H1 (cell line): Measurements from ENCODE around the gene PRCD. TPM values are rescaled to one million over a fixed set of nuclear protein-coding genes. Genes with fewer than 3 reads are reported as not detected.

Experiments
- CTCF ChIP-seq, 3 experiments: IDR thresholded peaks; 1 replicate in 2 of 3; 2 replicates in 1 of 3; pipeline versions ENCODE4 v1.5.1 to v1.6.1; 2011; ENCODE audit warnings: low read length in 3 of 3, mild to moderate bottlenecking in 3 of 3, inconsistent platforms in 2 of 3, low read depth in 1 of 3, moderate library complexity in 1 of 3; ENCODE audit not compliant: insufficient read depth in 1 of 3; ENCODE audit errors: control extremely low read depth in 1 of 3
- EP300 ChIP-seq, 2 experiments: IDR thresholded peaks; 1 replicate in 1 of 2; 2 replicates in 1 of 2; pipeline ENCODE4 v1.6.1; 2011 to 2012; ENCODE audit warnings: low read depth in 2 of 2, low read length in 2 of 2, mild to moderate bottlenecking in 2 of 2, borderline replicate concordance in 1 of 2, inconsistent platforms in 1 of 2, moderate library complexity in 1 of 2
- JUND ChIP-seq: IDR thresholded peaks from 2 replicates; pipeline ENCODE4 v1.6.1; 2011; ENCODE audit warnings: mild to moderate bottlenecking, improper control_type of control experiment, low read length
- MAX ChIP-seq: IDR thresholded peaks from 2 replicates; pipeline ENCODE4 v1.6.1; 2012; ENCODE audit warnings: inconsistent platforms
- PHF8 ChIP-seq: fragments of 200-600 bp; sonication (generic); conservative IDR thresholded peaks from 2 replicates; pipeline ENCODE4 v1.7.1; 2012; ENCODE audit warnings: low read depth, mild to moderate bottlenecking, inconsistent platforms, low read length, moderate library complexity
- SIN3A ChIP-seq, 2 experiments: IDR thresholded peaks in 1 of 2; conservative IDR thresholded peaks in 1 of 2; 2 replicates each; pipeline ENCODE4 v1.6.1; 2011 to 2012; ENCODE audit warnings: low read length in 2 of 2, improper control_type of control experiment in 1 of 2, low read depth in 1 of 2, mild to moderate bottlenecking in 1 of 2
- TBP ChIP-seq: IDR thresholded peaks from 2 replicates; pipeline ENCODE4 v1.6.1; 2011; ENCODE audit warnings: low read depth, low read length, improper control_type of control experiment
- YY1 ChIP-seq: IDR thresholded peaks from 2 replicates; pipeline ENCODE4 v1.6.1; 2011; ENCODE audit warnings: low read depth, mild to moderate bottlenecking, low read length
- polyA plus RNA-seq, 7 experiments: library from polyadenylated mRNA; depleted of rRNA in 3 of 7; stranded (reverse) in 5 of 7; unstranded in 2 of 7; fragments of >200 nt in 5 of 7; fragments of 200-250 nt in 2 of 7; gene quantifications; 1 replicate in 5 of 7; 2 replicates in 1 of 7; 4 replicates in 1 of 7; pipeline versions ENCODE4 v1.2.1 to v1.2.3, GENCODE V29; 2011 to 2013; ENCODE audit warnings: missing spikeins in 2 of 7, mixed read lengths in 2 of 7
- total RNA-seq: library from RNA; stranded (reverse); fragmentation: NEBNext Ultra II Directional; extraction: Animal tissue kit (Norgen Biotek cat#: 25700); gene quantifications from 2 replicates; pipeline ENCODE4 v1.2.1, GENCODE V29; 2021

PRCD gene
- total and polyA plus RNA-seq, 2 of the 8 experiments (the other 6 are each of a cell fraction or from before 2014, with no cell fraction given) = 0.77 to 2.1 TPM

- TF ChIP-seq CTCF (IDR thresholded peaks at IDR 0.05; ENCODE audit: control extremely low read depth in 1 of 3, insufficient read depth in 1 of 3, low read depth in 1 of 3, low read length in 3 of 3) (peak; percentile 97 to 99 (median 99)), PHF8 (no peak), JUND (0 out of 2 replicates have a peak, but pooled peaks have one; percentile 35), TBP (no peak), MAX (peak; percentile 37; the same call in 1 of the 2 replicates), SIN3A (conservative IDR thresholded peaks at IDR 0.05 in 1 of 2, IDR thresholded peaks at IDR 0.05 in 1 of 2; ENCODE audit: low read depth in 1 of 2, low read length in 2 of 2) (peak in 1 of 2 experiments; percentile 63; a peak in 1 of 4 replicates), YY1 (peak; percentile 72; the same call in 1 of the 2 replicates), EP300 (IDR thresholded peaks at IDR 0.05; ENCODE audit: borderline replicate concordance in 1 of 2, low read depth in 2 of 2, low read length in 2 of 2) (peak in 1 of 2 experiments; percentile 43; a peak in 1 of 3 replicates)
Measured at GRCh38 chr17:76523084-76524037, 16.5 kb upstream of the PRCD start (continued).
